Measurements from ENCODE around the gene FOXD4L3. TPM values are rescaled to one million over a fixed set of nuclear protein-coding genes. Genes with fewer than 3 reads are reported as not detected.

FOXD4L3 gene
- total RNA-seq, 1 experiment from 2014 or later, result not detected

Other genes with a start within 250 kb of the FOXD4L3 start
- gene ZNG1C, start 60.9 kb upstream of the FOXD4L3 start, total RNA-seq (2021), result 22.2 to 27.4 TPM (median 22.5 TPM) in 3 replicates
- 0.11 to 0.16 TPM (median 0.13 TPM) in 3 replicates for gene PGM5, start 53.7 kb downstream of the FOXD4L3 start, total RNA-seq (2021)
- gene TMEM252, start 238.0 kb downstream of the FOXD4L3 start, total RNA-seq (2021), result not detected in 3 replicates